ENCODE measurements around the gene PLOD2.

DNA sequence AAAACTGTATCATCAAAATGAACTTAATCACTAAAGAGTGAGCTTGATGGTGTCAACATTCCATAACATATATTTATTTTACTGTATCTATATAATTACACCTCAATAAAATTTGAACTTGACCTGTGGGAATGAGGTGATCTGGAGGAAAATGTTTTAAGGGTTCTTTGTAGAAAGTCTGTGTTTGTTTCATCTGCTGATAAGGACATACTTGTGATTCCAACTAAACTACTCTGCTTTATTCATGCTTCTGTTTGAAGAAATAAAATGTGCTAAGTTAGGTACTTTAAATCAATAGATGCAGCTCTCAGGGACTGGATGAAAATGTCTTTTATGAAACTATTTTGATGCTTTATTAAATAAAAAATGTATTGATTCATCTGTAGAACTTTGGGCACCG is 11.6 kb upstream of the PLOD2 start:
- TF ChIP-seq, protein P1, sequence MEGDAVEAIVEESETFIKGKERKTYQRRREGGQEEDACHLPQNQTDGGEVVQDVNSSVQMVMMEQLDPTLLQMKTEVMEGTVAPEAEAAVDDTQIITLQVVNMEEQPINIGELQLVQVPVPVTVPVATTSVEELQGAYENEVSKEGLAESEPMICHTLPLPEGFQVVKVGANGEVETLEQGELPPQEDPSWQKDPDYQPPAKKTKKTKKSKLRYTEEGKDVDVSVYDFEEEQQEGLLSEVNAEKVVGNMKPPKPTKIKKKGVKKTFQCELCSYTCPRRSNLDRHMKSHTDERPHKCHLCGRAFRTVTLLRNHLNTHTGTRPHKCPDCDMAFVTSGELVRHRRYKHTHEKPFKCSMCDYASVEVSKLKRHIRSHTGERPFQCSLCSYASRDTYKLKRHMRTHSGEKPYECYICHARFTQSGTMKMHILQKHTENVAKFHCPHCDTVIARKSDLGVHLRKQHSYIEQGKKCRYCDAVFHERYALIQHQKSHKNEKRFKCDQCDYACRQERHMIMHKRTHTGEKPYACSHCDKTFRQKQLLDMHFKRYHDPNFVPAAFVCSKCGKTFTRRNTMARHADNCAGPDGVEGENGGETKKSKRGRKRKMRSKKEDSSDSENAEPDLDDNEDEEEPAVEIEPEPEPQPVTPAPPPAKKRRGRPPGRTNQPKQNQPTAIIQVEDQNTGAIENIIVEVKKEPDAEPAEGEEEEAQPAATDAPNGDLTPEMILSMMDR (IDR thresholded peaks at IDR 0.05): no peak
- no peak for TF ChIP-seq POLR2A (IDR thresholded peaks at IDR 0.05)
